HT1080 (cell line): Measurements from ENCODE around the gene TBX4. TPM values are rescaled to one million over a fixed set of nuclear protein-coding genes. Genes with fewer than 3 reads are reported as not detected.
"Not testable (repeated sequence)": the region's sequence is repeated elsewhere in the genome, so short reads cannot be mapped to it uniquely, and the experiment has no call there.

Experiments
- DNase-seq: peaks from one replicate; pipeline ENCODE4 v3.0.0-alpha.2; 2015; ENCODE audit warnings: low read depth
- total RNA-seq: library from RNA; depleted of rRNA; stranded (reverse); fragments of >200 nt; shearing (Covaris generic); gene quantifications from 2 replicates; pipeline ENCODE4 v1.2.3, GENCODE V29; 2014

TBX4 gene
- total RNA-seq, 1 experiment from 2014 or later, result not detected

DNA sequence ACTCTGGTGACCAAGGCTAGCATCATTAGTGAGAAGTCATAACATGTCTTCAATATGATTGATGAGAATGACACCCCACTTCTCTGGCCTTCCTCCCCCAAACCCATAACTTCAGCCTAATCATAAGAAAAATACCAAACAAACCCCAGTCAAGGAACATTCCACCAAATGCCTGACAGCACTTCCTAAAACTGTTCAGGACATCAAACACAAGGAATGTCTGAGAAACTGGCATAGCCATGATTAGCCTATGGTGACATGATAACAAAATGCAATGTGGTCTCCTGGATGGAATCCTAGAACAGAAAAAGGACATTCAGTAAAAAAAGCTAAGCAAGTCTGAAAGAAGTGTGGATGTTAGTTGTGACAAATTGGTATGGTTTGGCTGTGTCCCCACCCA is 24.7 kb upstream of the TBX4 start:
- no peak for DNase-seq

DNA sequence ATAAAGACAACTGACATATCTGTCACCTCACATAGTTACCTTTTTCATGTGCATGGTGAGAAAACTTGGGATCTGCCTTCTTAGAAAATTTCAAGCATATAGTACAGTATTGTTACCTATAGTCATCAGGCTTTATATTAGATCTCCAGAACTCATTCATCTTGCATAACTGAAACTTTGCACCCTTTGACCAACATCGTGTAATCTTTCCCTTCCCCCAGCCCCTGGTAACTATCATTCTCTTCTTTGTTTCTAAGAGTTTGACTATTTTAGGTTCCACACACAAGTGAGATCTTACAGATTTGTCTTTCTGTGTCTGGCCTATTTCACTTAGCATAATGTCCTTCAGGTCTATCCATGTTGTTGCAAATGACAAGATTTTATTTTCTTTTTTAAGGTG is 22.9 kb upstream of the TBX4 start:
- DNase-seq, result no peak

DNA sequence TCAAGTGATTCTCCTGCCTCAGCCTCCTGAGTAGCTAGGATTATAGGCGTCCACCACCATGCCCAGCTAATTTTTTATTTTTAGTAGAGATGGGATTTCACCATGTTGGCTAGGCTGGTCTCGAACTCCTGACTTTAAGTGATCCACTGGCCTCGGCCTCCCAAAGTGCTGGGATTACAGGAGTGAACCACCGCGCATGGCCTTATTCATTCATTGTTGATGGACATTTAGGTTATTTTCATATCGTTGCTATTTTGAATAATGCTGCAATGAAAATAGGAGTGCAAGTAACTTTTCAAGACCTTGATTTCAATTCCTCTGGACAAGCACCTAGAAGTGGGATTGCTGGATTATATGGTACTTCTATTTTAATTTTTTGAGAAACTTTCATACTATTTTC is 22.4 kb upstream of the TBX4 start:
- not testable (repeated sequence) for DNase-seq

DNA sequence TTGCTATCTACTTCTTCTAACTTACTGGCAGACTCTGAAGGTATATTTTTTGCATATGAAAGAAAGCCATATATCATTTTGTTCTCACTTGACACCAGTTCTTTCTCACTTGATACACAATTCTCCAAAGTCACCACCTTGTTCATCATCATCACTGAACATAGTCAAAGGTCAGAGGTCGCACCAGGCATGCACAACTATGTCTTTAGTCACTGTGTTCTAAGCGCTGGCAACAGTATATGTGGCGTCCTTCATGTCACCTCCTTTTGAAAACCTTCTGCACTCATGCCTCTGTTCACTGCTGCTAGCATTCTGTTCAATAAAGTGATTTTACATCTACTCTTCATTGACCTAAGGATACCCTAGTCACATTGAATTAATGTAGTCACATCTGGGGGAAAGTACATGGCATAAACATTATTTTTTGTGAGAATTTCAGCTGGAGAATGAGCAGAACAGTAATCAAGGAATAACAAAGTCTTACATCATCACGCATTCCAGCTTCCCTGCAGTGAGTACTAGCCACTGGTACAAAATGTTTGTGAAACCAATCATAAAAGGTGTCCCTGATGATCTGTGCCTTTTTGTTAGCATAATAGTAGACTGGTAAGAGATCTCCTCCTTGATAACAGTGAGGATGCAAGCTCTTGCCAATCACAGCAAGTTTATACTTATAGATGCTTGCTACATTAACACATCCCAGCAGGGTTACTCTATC is 20.5 kb upstream of the TBX4 start:
- DNase-seq, result no peak

DNA sequence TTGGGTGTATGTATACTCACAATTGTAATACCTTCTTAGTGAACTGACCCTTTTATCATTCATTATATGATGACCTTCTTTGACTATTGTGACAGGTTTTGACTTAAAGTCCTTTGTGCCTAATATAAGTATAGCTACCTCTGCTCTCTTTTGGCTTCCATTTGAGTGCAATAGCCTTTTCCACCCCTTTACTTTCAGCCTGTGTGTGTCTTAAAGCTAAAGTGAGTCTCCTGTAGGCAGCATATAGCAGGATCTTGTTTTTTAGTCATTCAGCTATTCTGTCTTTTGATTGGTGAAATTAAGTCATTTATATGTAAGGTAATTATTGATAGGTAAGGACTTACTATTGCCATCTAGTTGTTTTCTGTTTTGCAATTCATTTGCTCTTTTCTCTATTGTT is 15.9 kb upstream of the TBX4 start:
- no peak for DNase-seq

GRCh38 chr17:61436995-61437704 is 15.1 kb upstream of the TBX4 start:
- no peak for DNase-seq

DNA sequence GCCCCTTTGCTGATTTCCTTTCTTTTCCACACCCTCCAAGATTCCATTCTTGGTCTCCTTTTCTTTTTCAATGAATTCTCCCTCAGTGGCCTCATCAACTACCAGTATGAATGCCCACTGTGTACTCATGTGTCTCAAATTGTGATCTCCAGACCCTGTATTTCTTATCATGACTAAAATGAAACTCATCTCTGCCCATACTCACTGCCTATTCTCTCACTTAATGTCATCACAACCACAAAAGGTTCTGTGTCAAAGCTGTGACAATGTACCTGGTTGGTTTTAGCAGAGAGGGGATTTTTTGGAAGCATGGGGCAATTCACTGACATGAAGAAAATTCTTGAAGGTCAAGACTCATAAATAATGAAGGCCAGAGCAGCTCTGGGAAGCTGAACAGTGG is 11.5 kb upstream of the TBX4 start:
- DNase-seq, result no peak

DNA sequence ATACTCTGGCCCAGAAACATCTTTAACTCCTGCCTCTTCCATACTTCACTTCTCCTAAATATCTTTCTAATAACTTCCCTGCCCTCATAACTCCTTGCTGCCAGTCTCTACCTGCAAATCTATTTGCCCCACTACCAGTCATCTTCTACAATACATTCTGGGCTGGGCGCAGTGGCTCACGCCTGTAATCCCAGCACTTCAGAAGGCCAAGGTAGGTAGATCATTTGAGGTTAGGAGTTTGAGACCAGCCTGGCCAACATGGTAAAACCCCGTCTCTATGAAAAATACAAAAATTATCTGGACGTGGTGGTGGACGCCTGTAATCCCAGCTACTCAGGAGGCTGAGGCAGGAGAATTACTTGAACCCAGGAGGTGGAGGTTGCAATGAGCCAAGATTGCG is 10.7 kb upstream of the TBX4 start:
- DNase-seq, result not testable (repeated sequence)

- DNase-seq, result no peak
Observed at GRCh38 chr17:61442136-61442775, 10.0 kb upstream of the TBX4 start.

DNA sequence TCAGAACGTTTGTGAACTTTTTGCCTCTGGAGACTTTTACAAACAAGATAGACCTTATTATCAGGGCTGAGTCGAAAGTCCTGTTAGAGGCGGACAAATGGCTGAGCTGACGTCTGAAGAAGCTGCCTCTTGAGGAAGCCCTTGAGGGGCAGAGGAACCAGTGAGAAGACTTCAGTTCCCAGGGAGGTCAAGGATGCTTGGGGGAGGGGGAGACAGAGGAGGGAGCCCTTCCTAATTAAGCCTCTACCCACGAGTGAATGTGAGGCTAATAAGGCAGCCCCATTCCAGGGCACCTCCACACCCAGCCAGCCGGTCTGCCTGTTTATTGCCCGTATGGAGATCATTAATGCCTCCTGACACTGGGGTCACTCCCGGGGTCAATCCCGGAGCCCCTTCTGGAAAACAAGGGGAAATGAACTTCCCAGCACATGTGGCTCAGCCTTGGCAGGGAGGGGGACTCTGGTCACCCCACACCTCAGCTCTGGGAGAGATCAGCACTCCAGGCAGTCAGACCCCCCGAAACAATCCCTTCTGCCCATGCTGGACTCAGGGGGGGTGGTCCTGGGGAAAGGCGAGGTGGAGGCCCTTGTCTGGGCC is 9.2 kb upstream of the TBX4 start:
- no peak for DNase-seq

- DNase-seq, result no peak
Observed at GRCh38 chr17:61443475-61443882, 8.7 kb upstream of the TBX4 start.

DNA sequence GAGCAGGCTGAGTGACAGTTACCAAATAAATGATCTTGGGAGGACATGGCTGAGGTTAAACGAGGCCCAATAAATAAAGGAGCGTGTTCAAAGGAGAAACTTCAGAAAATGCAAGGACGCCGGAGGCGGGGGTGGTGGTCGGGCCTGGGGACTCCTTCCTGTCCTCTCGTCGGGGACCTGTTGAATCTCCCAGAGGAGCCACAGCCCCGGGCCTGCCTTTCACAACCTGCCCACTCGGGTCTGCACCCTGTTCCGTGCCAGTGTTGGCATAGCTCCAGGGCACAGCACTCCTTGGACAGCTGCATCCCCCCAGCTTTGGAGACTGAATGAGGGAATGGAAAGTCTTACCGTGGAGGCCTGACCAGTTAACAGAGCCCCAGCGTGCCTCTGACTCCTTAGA is 8.1 kb upstream of the TBX4 start:
- no peak for DNase-seq

DNA sequence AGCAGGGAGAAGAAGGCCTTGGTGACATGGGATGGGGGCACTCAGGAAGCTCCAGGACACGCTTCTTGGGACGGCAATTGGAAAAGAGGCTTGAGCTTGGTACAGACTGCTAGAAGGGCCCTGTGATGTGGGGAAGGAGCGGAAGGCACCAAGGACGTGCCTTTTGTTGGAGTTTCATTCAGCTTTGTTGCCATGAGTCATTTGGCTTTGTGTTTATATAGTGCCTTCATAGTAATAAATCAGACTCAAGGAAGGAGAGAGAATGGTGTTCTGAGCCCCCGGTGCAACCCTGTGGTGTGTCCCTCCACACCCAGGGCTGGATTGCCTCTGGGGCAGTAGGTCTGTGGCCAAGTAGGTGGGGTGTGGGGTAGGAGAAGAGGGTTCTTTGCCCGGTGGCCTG is 7.4 kb upstream of the TBX4 start:
- DNase-seq, result peak; percentile 36

GRCh38 chr17:61447358-61447757 is 4.9 kb upstream of the TBX4 start:
- DNase-seq, result no peak

- no peak for DNase-seq
Observed at GRCh38 chr17:61448042-61448441, 4.2 kb upstream of the TBX4 start.

- not testable (repeated sequence) for DNase-seq
Observed at GRCh38 chr17:61449140-61449539, 3.1 kb upstream of the TBX4 start.

DNA sequence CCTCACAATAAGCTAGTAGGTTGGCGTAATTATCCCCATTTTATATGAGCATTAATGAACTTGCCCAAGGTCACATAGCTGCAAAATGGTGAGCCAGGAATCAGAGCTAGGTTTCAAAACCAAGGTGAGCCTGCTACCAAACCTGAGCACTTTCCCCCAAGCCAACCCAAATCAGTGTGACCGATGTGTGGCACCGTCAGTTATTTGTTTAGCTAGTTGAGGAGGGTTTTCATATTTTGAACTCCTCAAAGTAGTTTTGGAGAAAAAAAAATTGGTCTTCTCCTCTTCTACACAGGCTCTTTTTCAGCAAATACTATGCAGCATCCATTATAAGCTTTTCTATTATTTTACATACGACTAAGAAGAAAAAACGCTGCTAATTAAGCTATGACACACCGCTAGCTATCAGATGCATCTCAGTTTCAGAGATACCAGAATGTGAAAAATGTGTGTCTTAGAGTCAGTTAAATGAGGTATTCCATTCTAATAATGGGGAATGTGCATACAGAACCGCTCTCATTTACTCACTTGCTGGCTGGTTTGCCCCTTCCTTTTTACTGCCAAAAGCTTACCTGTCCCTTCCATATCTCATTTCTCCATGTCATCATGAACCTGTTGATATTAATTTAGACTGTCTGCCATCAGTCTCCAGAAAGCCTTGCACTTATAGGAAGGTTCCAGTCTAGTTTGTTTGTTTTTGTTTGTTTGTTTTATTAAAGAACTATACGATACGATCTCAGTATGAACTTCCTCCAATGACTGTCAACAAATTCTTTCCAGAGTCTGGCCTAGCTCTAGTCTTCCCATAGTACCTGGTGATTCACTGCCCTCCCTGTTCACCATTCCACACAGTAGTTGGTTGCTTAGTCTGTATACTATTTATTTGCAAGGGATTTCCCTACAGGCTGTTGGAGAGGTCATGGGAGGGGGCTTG is 2.2 kb upstream of the TBX4 start:
- DNase-seq, result no peak

GRCh38 chr17:61450641-61451537 is 1.3 kb upstream of the TBX4 start:
- DNase-seq, result no peak

- no peak for DNase-seq
Observed at GRCh38 chr17:61451538-61452300, 503 bp upstream of the TBX4 start.
